GM23338 (cell line): ENCODE measurements around the gene TREML2. TPM values are rescaled to one million over a fixed set of nuclear protein-coding genes. Genes with fewer than 3 reads are reported as not detected.

Source experiments
- ATAC-seq: fragments of 200-7000 bp; cut with Tn5 transposase; 3 replicates; pipeline ENCODE4 v1.9.1; 2020
- DNase-seq: peaks from one replicate; pipeline ENCODE4 v3.0.0-alpha.2; 2015; ENCODE audit warnings: low spot score
- H2AFZ ChIP-seq: fragments of 200-600 bp; sonication (generic); 2 replicates; pipeline ENCODE4 v1.8.0; 2016; ENCODE audit warnings: antibody characterized with exemption, mild to moderate bottlenecking, moderate library complexity
- H3F3A ChIP-seq: fragments of 200-600 bp; sonication (generic); replicated peaks from 2 replicates; pipeline ENCODE4 v1.8.0; 2017; ENCODE audit warnings: antibody characterized with exemption, mixed run types, low read depth
- H3K27ac ChIP-seq: fragments of 200-600 bp; sonication (generic); 2 replicates; pipeline ENCODE4 v1.6.1; 2016; ENCODE audit warnings: low read depth
- H3K27me3 ChIP-seq: fragments of 200-600 bp; sonication (generic); 2 replicates; pipeline ENCODE4 v1.8.0; 2016; ENCODE audit warnings: mild to moderate bottlenecking, mixed run types, moderate library complexity; ENCODE audit not compliant: insufficient read depth
- H3K36me3 ChIP-seq: fragments of 200-600 bp; sonication (generic); 2 replicates; pipeline ENCODE4 v1.8.0; 2016; ENCODE audit warnings: mild to moderate bottlenecking; ENCODE audit not compliant: insufficient read depth
- H3K4me1 ChIP-seq: fragments of 200-600 bp; sonication (generic); 2 replicates; pipeline ENCODE4 v1.8.0; 2016; ENCODE audit warnings: mild to moderate bottlenecking, moderate library complexity; ENCODE audit not compliant: insufficient read depth
- H3K4me2 ChIP-seq: fragments of 200-600 bp; sonication (generic); 2 replicates; pipeline ENCODE4 v1.7.1; 2017; ENCODE audit warnings: mixed run types
- H3K4me3 ChIP-seq: fragments of 200-600 bp; sonication (generic); 2 replicates; pipeline ENCODE4 v1.6.1; 2016; ENCODE audit warnings: mixed run types
- H3K79me2 ChIP-seq: fragments of 200-600 bp; sonication (generic); replicated peaks from 2 replicates; pipeline ENCODE4 v1.8.0; 2017; ENCODE audit warnings: mild to moderate bottlenecking; ENCODE audit not compliant: insufficient read depth
- H3K9me2 ChIP-seq: fragments of 200-600 bp; sonication (generic); 2 replicates; pipeline ENCODE4 v1.8.0; 2017; ENCODE audit not compliant: insufficient read depth
- H4K20me1 ChIP-seq: fragments of 200-600 bp; sonication (generic); replicated peaks from 2 replicates; pipeline ENCODE4 v1.8.0; 2017; ENCODE audit warnings: mild to moderate bottlenecking; ENCODE audit not compliant: insufficient read depth
- H3K27ac Mint-ChIP-seq: 2 replicates; pipeline ENCODE4 v1.8.0; 2020; ENCODE audit warnings: inconsistent platforms, mild to moderate bottlenecking, moderate library complexity, mixed read lengths
- H3K27me3 Mint-ChIP-seq: 3 replicates; pipeline ENCODE4 v1.8.0; 2022; ENCODE audit warnings: low read depth, mild to moderate bottlenecking, moderate library complexity, mixed read lengths, inconsistent platforms; ENCODE audit not compliant: insufficient read depth, poor library complexity
- H3K36me3 Mint-ChIP-seq: 3 replicates; pipeline ENCODE4 v1.8.0; 2021; ENCODE audit warnings: low read depth, mild to moderate bottlenecking, inconsistent platforms, moderate library complexity, mixed read lengths
- H3K4me1 Mint-ChIP-seq: 3 replicates; pipeline ENCODE4 v1.8.0; 2020; ENCODE audit warnings: mild to moderate bottlenecking, inconsistent platforms, mixed read lengths
- H3K4me3 Mint-ChIP-seq: 3 replicates; pipeline ENCODE4 v1.8.0; 2021; ENCODE audit warnings: moderate library complexity, mild to moderate bottlenecking, inconsistent platforms, mixed read lengths
- H3K9me3 Mint-ChIP-seq: 3 replicates; pipeline ENCODE4 v1.8.0; 2020; ENCODE audit warnings: moderate library complexity, mild to moderate bottlenecking, inconsistent platforms, mixed read lengths
- EZH2 ChIP-seq: fragments of 200-600 bp; sonication (generic); IDR thresholded peaks from one replicate; pipeline ENCODE4 v1.8.0; 2017; ENCODE audit warnings: antibody characterized with exemption, mild to moderate bottlenecking, low read depth; ENCODE audit not compliant: unreplicated experiment
- ZNF114 ChIP-seq: fragments of 250-450 bp; sonication (Bioruptor Pico); IDR thresholded peaks from 2 replicates; pipeline ENCODE4 v1.5.0; 2020; ENCODE audit warnings: mild to moderate bottlenecking, moderate library complexity
- polyA plus RNA-seq: library from polyadenylated mRNA; unstranded; fragments of >200 nt; fragmentation: Nextera tagmentation; extraction: Ambion mirVana; gene quantifications from 2 replicates; pipeline ENCODE4 v1.2.1, GENCODE V29; 2016
- total RNA-seq: library from RNA; depleted of rRNA; stranded (reverse); fragments of >200 nt; shearing (Covaris generic); gene quantifications from 2 replicates; pipeline ENCODE4 v1.2.3, GENCODE V29; 2014
- TF ChIP-seq, protein P1 (sequence below): IDR thresholded peaks from one replicate; pipeline ENCODE4 v1.6.1; 2018; ENCODE audit warnings: antibody characterized with exemption; ENCODE audit not compliant: unreplicated experiment
- TF ChIP-seq, protein P2 (sequence below): IDR thresholded peaks from 2 replicates; pipeline ENCODE4 v1.6.1; 2016; ENCODE audit warnings: antibody characterized with exemption
- TF ChIP-seq, protein P3 (sequence below): fragments of 250-450 bp; sonication (Bioruptor Pico); IDR thresholded peaks from 2 replicates; pipeline ENCODE4 v1.5.0; 2020; ENCODE audit warnings: mild to moderate bottlenecking, moderate library complexity

TREML2 gene
- total and polyA plus RNA-seq, 2 experiments from 2014 or later = 0.07 TPM; not detected in 1

DNA sequence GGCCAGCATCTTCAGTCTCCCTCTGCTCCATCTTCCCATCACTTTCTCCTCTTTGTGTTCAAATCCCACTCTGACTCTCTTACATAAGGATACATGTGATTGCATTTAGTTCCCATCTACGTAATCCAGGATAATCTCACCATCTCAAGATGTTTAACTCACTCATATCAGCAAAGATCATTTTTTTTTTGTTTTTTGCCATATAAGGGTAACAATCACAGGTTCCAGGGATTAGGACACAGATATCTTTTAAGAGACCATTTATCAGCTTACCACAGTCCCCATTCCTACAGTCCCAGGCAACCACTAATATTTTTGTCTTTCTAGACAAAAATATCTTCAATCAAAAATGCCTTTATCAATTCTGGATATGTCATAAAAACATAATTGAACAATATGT lies 3.2 kb upstream of the TREML2 start:
- no peak overlapping the region for H3K4me3 ChIP-seq
- H3K27ac Mint-ChIP-seq = no peak overlapping the region
- no peaks in the 10 kb centered on the region for H4K20me1 ChIP-seq
- H3K36me3 Mint-ChIP-seq = no peaks in the 10 kb centered on the region
- ATAC-seq = no peak
- H3K9me3 Mint-ChIP-seq = peaks cover 2% of the 10 kb centered on the region; the same call in 2 of the 3 replicates
- H3K27me3 Mint-ChIP-seq = peaks cover 6% of the 10 kb centered on the region
- H3F3A ChIP-seq = no peaks in the 10 kb centered on the region
- TF ChIP-seq ZNF114 (CRISPR knock-in tag) = no peak
- TF ChIP-seq, protein P1, sequence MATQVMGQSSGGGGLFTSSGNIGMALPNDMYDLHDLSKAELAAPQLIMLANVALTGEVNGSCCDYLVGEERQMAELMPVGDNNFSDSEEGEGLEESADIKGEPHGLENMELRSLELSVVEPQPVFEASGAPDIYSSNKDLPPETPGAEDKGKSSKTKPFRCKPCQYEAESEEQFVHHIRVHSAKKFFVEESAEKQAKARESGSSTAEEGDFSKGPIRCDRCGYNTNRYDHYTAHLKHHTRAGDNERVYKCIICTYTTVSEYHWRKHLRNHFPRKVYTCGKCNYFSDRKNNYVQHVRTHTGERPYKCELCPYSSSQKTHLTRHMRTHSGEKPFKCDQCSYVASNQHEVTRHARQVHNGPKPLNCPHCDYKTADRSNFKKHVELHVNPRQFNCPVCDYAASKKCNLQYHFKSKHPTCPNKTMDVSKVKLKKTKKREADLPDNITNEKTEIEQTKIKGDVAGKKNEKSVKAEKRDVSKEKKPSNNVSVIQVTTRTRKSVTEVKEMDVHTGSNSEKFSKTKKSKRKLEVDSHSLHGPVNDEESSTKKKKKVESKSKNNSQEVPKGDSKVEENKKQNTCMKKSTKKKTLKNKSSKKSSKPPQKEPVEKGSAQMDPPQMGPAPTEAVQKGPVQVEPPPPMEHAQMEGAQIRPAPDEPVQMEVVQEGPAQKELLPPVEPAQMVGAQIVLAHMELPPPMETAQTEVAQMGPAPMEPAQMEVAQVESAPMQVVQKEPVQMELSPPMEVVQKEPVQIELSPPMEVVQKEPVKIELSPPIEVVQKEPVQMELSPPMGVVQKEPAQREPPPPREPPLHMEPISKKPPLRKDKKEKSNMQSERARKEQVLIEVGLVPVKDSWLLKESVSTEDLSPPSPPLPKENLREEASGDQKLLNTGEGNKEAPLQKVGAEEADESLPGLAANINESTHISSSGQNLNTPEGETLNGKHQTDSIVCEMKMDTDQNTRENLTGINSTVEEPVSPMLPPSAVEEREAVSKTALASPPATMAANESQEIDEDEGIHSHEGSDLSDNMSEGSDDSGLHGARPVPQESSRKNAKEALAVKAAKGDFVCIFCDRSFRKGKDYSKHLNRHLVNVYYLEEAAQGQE = no peak
- TF ChIP-seq, protein P2, sequence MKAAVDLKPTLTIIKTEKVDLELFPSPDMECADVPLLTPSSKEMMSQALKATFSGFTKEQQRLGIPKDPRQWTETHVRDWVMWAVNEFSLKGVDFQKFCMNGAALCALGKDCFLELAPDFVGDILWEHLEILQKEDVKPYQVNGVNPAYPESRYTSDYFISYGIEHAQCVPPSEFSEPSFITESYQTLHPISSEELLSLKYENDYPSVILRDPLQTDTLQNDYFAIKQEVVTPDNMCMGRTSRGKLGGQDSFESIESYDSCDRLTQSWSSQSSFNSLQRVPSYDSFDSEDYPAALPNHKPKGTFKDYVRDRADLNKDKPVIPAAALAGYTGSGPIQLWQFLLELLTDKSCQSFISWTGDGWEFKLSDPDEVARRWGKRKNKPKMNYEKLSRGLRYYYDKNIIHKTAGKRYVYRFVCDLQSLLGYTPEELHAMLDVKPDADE = no peak
- TF ChIP-seq, protein P3, sequence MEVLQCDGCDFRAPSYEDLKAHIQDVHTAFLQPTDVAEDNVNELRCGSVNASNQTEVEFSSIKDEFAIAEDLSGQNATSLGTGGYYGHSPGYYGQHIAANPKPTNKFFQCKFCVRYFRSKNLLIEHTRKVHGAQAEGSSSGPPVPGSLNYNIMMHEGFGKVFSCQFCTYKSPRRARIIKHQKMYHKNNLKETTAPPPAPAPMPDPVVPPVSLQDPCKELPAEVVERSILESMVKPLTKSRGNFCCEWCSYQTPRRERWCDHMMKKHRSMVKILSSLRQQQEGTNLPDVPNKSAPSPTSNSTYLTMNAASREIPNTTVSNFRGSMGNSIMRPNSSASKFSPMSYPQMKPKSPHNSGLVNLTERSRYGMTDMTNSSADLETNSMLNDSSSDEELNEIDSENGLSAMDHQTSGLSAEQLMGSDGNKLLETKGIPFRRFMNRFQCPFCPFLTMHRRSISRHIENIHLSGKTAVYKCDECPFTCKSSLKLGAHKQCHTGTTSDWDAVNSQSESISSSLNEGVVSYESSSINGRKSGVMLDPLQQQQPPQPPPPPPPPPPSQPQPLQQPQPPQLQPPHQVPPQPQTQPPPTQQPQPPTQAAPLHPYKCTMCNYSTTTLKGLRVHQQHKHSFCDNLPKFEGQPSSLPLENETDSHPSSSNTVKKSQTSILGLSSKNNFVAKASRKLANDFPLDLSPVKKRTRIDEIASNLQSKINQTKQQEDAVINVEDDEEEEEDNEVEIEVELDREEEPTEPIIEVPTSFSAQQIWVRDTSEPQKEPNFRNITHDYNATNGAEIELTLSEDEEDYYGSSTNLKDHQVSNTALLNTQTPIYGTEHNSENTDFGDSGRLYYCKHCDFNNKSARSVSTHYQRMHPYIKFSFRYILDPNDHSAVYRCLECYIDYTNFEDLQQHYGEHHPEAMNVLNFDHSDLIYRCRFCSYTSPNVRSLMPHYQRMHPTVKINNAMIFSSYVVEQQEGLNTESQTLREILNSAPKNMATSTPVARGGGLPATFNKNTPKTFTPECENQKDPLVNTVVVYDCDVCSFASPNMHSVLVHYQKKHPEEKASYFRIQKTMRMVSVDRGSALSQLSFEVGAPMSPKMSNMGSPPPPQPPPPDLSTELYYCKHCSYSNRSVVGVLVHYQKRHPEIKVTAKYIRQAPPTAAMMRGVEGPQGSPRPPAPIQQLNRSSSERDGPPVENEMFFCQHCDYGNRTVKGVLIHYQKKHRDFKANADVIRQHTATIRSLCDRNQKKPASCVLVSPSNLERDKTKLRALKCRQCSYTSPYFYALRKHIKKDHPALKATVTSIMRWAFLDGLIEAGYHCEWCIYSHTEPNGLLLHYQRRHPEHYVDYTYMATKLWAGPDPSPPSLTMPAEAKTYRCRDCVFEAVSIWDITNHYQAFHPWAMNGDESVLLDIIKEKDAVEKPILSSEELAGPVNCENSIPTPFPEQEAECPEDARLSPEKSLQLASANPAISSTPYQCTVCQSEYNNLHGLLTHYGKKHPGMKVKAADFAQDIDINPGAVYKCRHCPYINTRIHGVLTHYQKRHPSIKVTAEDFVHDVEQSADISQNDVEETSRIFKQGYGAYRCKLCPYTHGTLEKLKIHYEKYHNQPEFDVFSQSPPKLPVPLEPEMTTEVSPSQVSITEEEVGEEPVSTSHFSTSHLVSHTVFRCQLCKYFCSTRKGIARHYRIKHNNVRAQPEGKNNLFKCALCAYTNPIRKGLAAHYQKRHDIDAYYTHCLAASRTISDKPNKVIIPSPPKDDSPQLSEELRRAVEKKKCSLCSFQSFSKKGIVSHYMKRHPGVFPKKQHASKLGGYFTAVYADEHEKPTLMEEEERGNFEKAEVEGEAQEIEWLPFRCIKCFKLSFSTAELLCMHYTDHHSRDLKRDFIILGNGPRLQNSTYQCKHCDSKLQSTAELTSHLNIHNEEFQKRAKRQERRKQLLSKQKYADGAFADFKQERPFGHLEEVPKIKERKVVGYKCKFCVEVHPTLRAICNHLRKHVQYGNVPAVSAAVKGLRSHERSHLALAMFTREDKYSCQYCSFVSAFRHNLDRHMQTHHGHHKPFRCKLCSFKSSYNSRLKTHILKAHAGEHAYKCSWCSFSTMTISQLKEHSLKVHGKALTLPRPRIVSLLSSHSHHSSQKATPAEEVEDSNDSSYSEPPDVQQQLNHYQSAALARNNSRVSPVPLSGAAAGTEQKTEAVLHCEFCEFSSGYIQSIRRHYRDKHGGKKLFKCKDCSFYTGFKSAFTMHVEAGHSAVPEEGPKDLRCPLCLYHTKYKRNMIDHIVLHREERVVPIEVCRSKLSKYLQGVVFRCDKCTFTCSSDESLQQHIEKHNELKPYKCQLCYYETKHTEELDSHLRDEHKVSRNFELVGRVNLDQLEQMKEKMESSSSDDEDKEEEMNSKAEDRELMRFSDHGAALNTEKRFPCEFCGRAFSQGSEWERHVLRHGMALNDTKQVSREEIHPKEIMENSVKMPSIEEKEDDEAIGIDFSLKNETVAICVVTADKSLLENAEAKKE = no peak
- no peak for TF ChIP-seq EZH2
- H3K4me1 ChIP-seq = peaks cover 13% of the 10 kb centered on the region; the same call in 1 of the 2 replicates
- H3K79me2 ChIP-seq = no peaks in the 10 kb centered on the region
- peaks cover 19% of the 10 kb centered on the region for H3K4me1 Mint-ChIP-seq
- H2AFZ ChIP-seq = peak overlapping the region; percentile 81; the same call in 1 of the 2 replicates
- H3K4me2 ChIP-seq = no peak overlapping the region
- H3K36me3 ChIP-seq = no peaks in the 10 kb centered on the region
- H3K27ac ChIP-seq = no peak overlapping the region
- DNase-seq = no peak
- no peak overlapping the region for H3K4me3 Mint-ChIP-seq
- no peaks in the 10 kb centered on the region for H3K9me2 ChIP-seq
- no peaks in the 10 kb centered on the region for H3K27me3 ChIP-seq
